ENCODE measurements around the gene CREG2. TPM values are rescaled to one million over a fixed set of nuclear protein-coding genes. Genes with fewer than 3 reads are reported as not detected.

CREG2 gene
- total RNA-seq, 1 donor from 2014 or later, result 23.6 TPM

- Mint-ChIP-seq H3K36me3 (ENCODE audit: low read depth, unreplicated experiment) (peaks cover 5% of the 10 kb centered on the region), H3K27me3 (ENCODE audit: unreplicated experiment) (peaks cover 6% of the 10 kb centered on the region), H3K4me1 (ENCODE audit: unreplicated experiment) (peaks cover 22% of the 10 kb centered on the region), H3K27ac (ENCODE audit: unreplicated experiment) (no peak overlapping the region), H3K9me3 (ENCODE audit: unreplicated experiment) (no peaks in the 10 kb centered on the region), H3K4me3 (ENCODE audit: unreplicated experiment) (peak overlapping the region; percentile 73)
- TF ChIP-seq CTCF (IDR thresholded peaks at IDR 0.05; ENCODE audit: unreplicated experiment), result no peak
- no peak for DNase-seq (ENCODE audit: low spot score)
Observed at GRCh38 chr2:101388232-101388631, 929 bp upstream of the CREG2 start.

- no peak for DNase-seq (ENCODE audit: low spot score)
- H3K27me3 Mint-ChIP-seq (ENCODE audit: unreplicated experiment), result peaks cover 7% of the 10 kb centered on the region
- no peak overlapping the region for H3K27ac Mint-ChIP-seq (ENCODE audit: unreplicated experiment)
- no peaks in the 10 kb centered on the region for H3K9me3 Mint-ChIP-seq (ENCODE audit: unreplicated experiment)
- peaks cover 36% of the 10 kb centered on the region for H3K4me1 Mint-ChIP-seq (ENCODE audit: unreplicated experiment)
- H3K36me3 Mint-ChIP-seq (ENCODE audit: low read depth, unreplicated experiment), result peaks cover 5% of the 10 kb centered on the region
- peak overlapping the region; percentile 89 for H3K4me3 Mint-ChIP-seq (ENCODE audit: unreplicated experiment)
- TF ChIP-seq CTCF (IDR thresholded peaks at IDR 0.05; ENCODE audit: unreplicated experiment), result no peak
Observed at GRCh38 chr2:101386599-101387150, 628 bp downstream of the CREG2 start.

GRCh38 chr2:101383016-101383541, 4.2 kb downstream of the CREG2 start:
- peak overlapping the region; percentile 82 for H3K27ac Mint-ChIP-seq (ENCODE audit: unreplicated experiment)
- no peak overlapping the region for H3K4me3 Mint-ChIP-seq (ENCODE audit: unreplicated experiment)
- H3K9me3 Mint-ChIP-seq (ENCODE audit: unreplicated experiment), result no peaks in the 10 kb centered on the region
- H3K4me1 Mint-ChIP-seq (ENCODE audit: unreplicated experiment), result peaks cover 50% of the 10 kb centered on the region
- peaks cover 1% of the 10 kb centered on the region for H3K27me3 Mint-ChIP-seq (ENCODE audit: unreplicated experiment)
- peaks cover 5% of the 10 kb centered on the region for H3K36me3 Mint-ChIP-seq (ENCODE audit: low read depth, unreplicated experiment)
- no peak for DNase-seq (ENCODE audit: low spot score)
- TF ChIP-seq CTCF (IDR thresholded peaks at IDR 0.05; ENCODE audit: unreplicated experiment), result no peak

GRCh38 chr2:101382442-101382841, 4.9 kb downstream of the CREG2 start:
- H3K36me3 Mint-ChIP-seq (ENCODE audit: low read depth, unreplicated experiment), result peaks cover 5% of the 10 kb centered on the region
- no peak overlapping the region for H3K4me3 Mint-ChIP-seq (ENCODE audit: unreplicated experiment)
- H3K27me3 Mint-ChIP-seq (ENCODE audit: unreplicated experiment), result peaks cover 1% of the 10 kb centered on the region
- TF ChIP-seq CTCF (IDR thresholded peaks at IDR 0.05; ENCODE audit: unreplicated experiment), result no peak
- H3K9me3 Mint-ChIP-seq (ENCODE audit: unreplicated experiment), result no peaks in the 10 kb centered on the region
- H3K27ac Mint-ChIP-seq (ENCODE audit: unreplicated experiment), result peak overlapping the region; percentile 82
- DNase-seq (ENCODE audit: low spot score), result peak; percentile 34
- H3K4me1 Mint-ChIP-seq (ENCODE audit: unreplicated experiment), result peaks cover 50% of the 10 kb centered on the region

GRCh38 chr2:101380376-101380775, 6.9 kb downstream of the CREG2 start:
- Mint-ChIP-seq H3K4me3 (ENCODE audit: unreplicated experiment) (no peak overlapping the region), H3K9me3 (ENCODE audit: unreplicated experiment) (no peaks in the 10 kb centered on the region), H3K27me3 (ENCODE audit: unreplicated experiment) (peaks cover 1% of the 10 kb centered on the region), H3K4me1 (ENCODE audit: unreplicated experiment) (peaks cover 64% of the 10 kb centered on the region), H3K27ac (ENCODE audit: unreplicated experiment) (no peak overlapping the region), H3K36me3 (ENCODE audit: low read depth, unreplicated experiment) (peaks cover 5% of the 10 kb centered on the region)
- DNase-seq (ENCODE audit: low spot score), result no peak
- TF ChIP-seq CTCF (IDR thresholded peaks at IDR 0.05; ENCODE audit: unreplicated experiment), result no peak
